Liver (tissue), 9 donors: Measurements from ENCODE around the gene TMEM108. TPM values are rescaled to one million over a fixed set of nuclear protein-coding genes. Genes with fewer than 3 reads are reported as not detected.

Experiments used
- DNase-seq: peaks from one replicate; pipeline ENCODE4 v3.0.0-alpha.2; 2017; ENCODE audit warnings: low spot score
- H3K27ac ChIP-seq, 2 donors: one replicate each; pipeline ENCODE4 v1.7.0; 2013; ENCODE audit warnings: inconsistent platforms in 2 of 2, low read length in 2 of 2, control low read depth in 1 of 2, low read depth in 1 of 2, mild to moderate bottlenecking in 1 of 2
- H3K27me3 ChIP-seq, 4 donors: one replicate each; pipeline versions ENCODE4 v1.6.1 to v1.7.0; 2013; ENCODE audit warnings: low read length in 3 of 4, inconsistent platforms in 1 of 4, mild to moderate bottlenecking in 1 of 4, moderate library complexity in 1 of 4; ENCODE audit not compliant: control insufficient read depth in 4 of 4, insufficient read depth in 4 of 4
- H3K36me3 ChIP-seq, 4 donors: one replicate each; pipeline versions ENCODE4 v1.6.1 to v1.7.0; 2013; ENCODE audit warnings: low read length in 3 of 4, mild to moderate bottlenecking in 3 of 4, low read depth in 1 of 4, moderate library complexity in 1 of 4; ENCODE audit not compliant: control insufficient read depth in 4 of 4, insufficient read depth in 3 of 4
- H3K4me1 ChIP-seq, 4 donors: one replicate each; pipeline versions ENCODE4 v1.6.1 to v1.7.0; 2013; ENCODE audit warnings: low read length in 3 of 4, mild to moderate bottlenecking in 3 of 4, moderate library complexity in 1 of 4; ENCODE audit not compliant: control insufficient read depth in 4 of 4, insufficient read depth in 4 of 4
- H3K4me3 ChIP-seq, 3 donors: one replicate each; pipeline versions ENCODE4 v1.6.1 to v1.7.0; 2013; ENCODE audit warnings: low read length in 3 of 3, control low read depth in 1 of 3, low read depth in 1 of 3, mild to moderate bottlenecking in 1 of 3
- H3K9ac ChIP-seq, 2 donors: one replicate each; pipeline ENCODE4 v1.7.0; 2013; ENCODE audit warnings: low read length in 2 of 2, mild to moderate bottlenecking in 2 of 2, moderate library complexity in 2 of 2, control low read depth in 1 of 2, low read depth in 1 of 2
- H3K9me3 ChIP-seq, 4 donors: one replicate each; pipeline versions ENCODE4 v1.6.1 to v1.7.0; 2013; ENCODE audit warnings: low read length in 3 of 4; ENCODE audit not compliant: control insufficient read depth in 4 of 4
- ATF3 ChIP-seq: IDR thresholded peaks from 2 replicates; pipeline ENCODE4 v1.6.1; 2016; ENCODE audit warnings: antibody characterized with exemption
- EGR1 ChIP-seq, 2 donors: IDR thresholded peaks; 2 replicates each; pipeline ENCODE4 v1.6.1; 2016 to 2018; ENCODE audit warnings: antibody characterized with exemption in 2 of 2, low read depth in 2 of 2
- FOXA1 ChIP-seq: IDR thresholded peaks from 2 replicates; pipeline ENCODE4 v1.6.1; 2016; ENCODE audit warnings: antibody characterized with exemption
- FOXA2 ChIP-seq: IDR thresholded peaks from 2 replicates; pipeline ENCODE4 v1.6.1; 2016; ENCODE audit warnings: antibody characterized with exemption
- HNF4A ChIP-seq, 2 donors: conservative IDR thresholded peaks; 2 replicates each; pipeline ENCODE4 v1.6.1; 2016; ENCODE audit warnings: antibody characterized with exemption in 2 of 2, mild to moderate bottlenecking in 2 of 2
- HNF4G ChIP-seq: IDR thresholded peaks from 2 replicates; pipeline ENCODE4 v1.6.1; 2016; ENCODE audit warnings: antibody characterized with exemption
- JUND ChIP-seq, 2 donors: IDR thresholded peaks; 2 replicates each; pipeline ENCODE4 v1.6.1; 2016; ENCODE audit warnings: antibody characterized with exemption in 2 of 2
- MAX ChIP-seq: IDR thresholded peaks from 2 replicates; pipeline ENCODE4 v1.6.1; 2016; ENCODE audit warnings: antibody characterized with exemption
- NR2F2 ChIP-seq: IDR thresholded peaks from 2 replicates; pipeline ENCODE4 v1.6.1; 2016; ENCODE audit warnings: antibody characterized with exemption
- RAD21 ChIP-seq, 2 donors: IDR thresholded peaks; 2 replicates each; pipeline ENCODE4 v1.6.1; 2016; ENCODE audit warnings: antibody characterized with exemption in 2 of 2, mild to moderate bottlenecking in 2 of 2
- RXRA ChIP-seq, 2 donors: IDR thresholded peaks; 2 replicates each; pipeline ENCODE4 v1.6.1; 2017 to 2018; ENCODE audit warnings: antibody characterized with exemption in 2 of 2, mild to moderate bottlenecking in 1 of 2
- TAF1 ChIP-seq: conservative IDR thresholded peaks from 2 replicates; pipeline ENCODE4 v1.6.1; 2016; ENCODE audit warnings: antibody characterized with exemption, mild to moderate bottlenecking
- YY1 ChIP-seq: IDR thresholded peaks from 2 replicates; pipeline ENCODE4 v1.6.1; 2016; ENCODE audit warnings: antibody characterized with exemption, mild to moderate bottlenecking
- ZBTB33 ChIP-seq: IDR thresholded peaks from 2 replicates; pipeline ENCODE4 v1.6.1; 2016; ENCODE audit warnings: antibody characterized with exemption
- WGBS: extraction: QIAGEN DNeasy Blood & Tissue Kit; methylation state at CpG from one replicate; pipeline ENCODE4 v1.1.7; 2013; 5-methylcytosine and 5-hydroxymethylcytosine counted together
- polyA plus RNA-seq, 2 donors: library from polyadenylated mRNA; stranded (reverse) in 1 of 2; unstranded in 1 of 2; fragments of 200-250 nt in 1 of 2; fragments of >200 nt in 1 of 2; fragmentation: Nextera tagmentation in 1 of 2; extraction: Ambion mirVana in 1 of 2; gene quantifications; one replicate each; pipeline versions ENCODE4 v1.2.1 to v1.2.3, GENCODE V29; 2013 to 2015
- total RNA-seq, 2 donors: library from RNA; depleted of rRNA; stranded (reverse); fragments of >200 nt; gene quantifications; one replicate each; pipeline ENCODE4 v1.2.3, GENCODE V29; 2014
- TF ChIP-seq, protein P1 (sequence below): fragments of 150-350 bp; IDR thresholded peaks from 2 replicates; pipeline ENCODE4 v1.5.1; 2017; ENCODE audit warnings: improper control_type of control experiment, low read depth, low read length; ENCODE audit not compliant: missing input control
- donor health status: healthy.
- donor health status: healthy.
- donor health status: healthy.
- donor health status: healthy.
- donor health status: healthy.

TMEM108 gene
- total and polyA plus RNA-seq, 4 donors = 0.05 to 0.10 TPM; not detected in 2

- TF ChIP-seq RAD21 (IDR thresholded peaks at IDR 0.05) = no peak
- no peak for TF ChIP-seq HNF4A (conservative IDR thresholded peaks at IDR 0.05)
- no peak for TF ChIP-seq FOXA2
- no peak for TF ChIP-seq HNF4G
- no peak for TF ChIP-seq YY1
- no peak for TF ChIP-seq TAF1
- no peak for TF ChIP-seq MAX
- TF ChIP-seq EGR1 (IDR thresholded peaks at IDR 0.05; ENCODE audit: low read depth in 2 of 2) = no peak
- no peak for TF ChIP-seq RXRA (IDR thresholded peaks at IDR 0.05)
- TF ChIP-seq, protein P1, sequence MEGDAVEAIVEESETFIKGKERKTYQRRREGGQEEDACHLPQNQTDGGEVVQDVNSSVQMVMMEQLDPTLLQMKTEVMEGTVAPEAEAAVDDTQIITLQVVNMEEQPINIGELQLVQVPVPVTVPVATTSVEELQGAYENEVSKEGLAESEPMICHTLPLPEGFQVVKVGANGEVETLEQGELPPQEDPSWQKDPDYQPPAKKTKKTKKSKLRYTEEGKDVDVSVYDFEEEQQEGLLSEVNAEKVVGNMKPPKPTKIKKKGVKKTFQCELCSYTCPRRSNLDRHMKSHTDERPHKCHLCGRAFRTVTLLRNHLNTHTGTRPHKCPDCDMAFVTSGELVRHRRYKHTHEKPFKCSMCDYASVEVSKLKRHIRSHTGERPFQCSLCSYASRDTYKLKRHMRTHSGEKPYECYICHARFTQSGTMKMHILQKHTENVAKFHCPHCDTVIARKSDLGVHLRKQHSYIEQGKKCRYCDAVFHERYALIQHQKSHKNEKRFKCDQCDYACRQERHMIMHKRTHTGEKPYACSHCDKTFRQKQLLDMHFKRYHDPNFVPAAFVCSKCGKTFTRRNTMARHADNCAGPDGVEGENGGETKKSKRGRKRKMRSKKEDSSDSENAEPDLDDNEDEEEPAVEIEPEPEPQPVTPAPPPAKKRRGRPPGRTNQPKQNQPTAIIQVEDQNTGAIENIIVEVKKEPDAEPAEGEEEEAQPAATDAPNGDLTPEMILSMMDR = no peak
- no peak for TF ChIP-seq JUND (IDR thresholded peaks at IDR 0.05)
- TF ChIP-seq ZBTB33 = no peak
- TF ChIP-seq NR2F2 = no peak
- no peaks in the 10 kb centered on the region for H3K27me3 ChIP-seq
- H3K9me3 ChIP-seq = peaks cover 3 to 5% (median 4%) of the 10 kb centered on the region in 4 donors
- H3K27ac ChIP-seq = no peak overlapping the region
- no peaks in the 10 kb centered on the region for H3K36me3 ChIP-seq
- no peak for DNase-seq
- WGBS = 83% methylated on average over 1 of the region's 1 CpG
- H3K9ac ChIP-seq = no peak overlapping the region
- no peak overlapping the region for H3K4me3 ChIP-seq
- H3K4me1 ChIP-seq = no peaks in the 10 kb centered on the region
Observed at GRCh38 chr3:133197619-133198018, 159.4 kb downstream of the TMEM108 start.

DNA sequence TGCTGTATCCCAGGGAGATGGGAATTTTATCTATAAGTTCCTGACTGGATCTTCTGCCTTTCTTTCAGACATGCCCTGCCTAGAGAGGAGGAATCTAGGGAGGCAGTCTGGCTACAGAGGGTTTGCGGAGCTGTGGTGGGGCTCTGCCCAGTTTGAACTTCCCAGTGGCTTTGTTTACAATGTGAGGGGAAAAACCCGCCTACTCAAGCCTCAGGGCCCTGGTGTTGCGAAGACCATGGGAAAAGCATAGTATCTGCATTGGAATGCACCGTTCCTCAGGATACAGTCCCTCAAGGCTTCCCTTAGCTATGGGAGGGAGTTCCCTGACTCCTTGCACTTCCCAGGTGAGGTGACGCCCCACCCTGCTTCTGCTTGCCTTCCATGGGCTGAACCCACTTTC is 168.7 kb downstream of the TMEM108 start:
- 61% methylated on average over 5 of the region's 5 CpGs for WGBS
- Histone ChIP-seq H3K4me3 (no peak overlapping the region), H3K4me1 (no peaks in the 10 kb centered on the region), H3K36me3 (no peaks in the 10 kb centered on the region), H3K9ac (no peak overlapping the region), H3K27me3 (no peaks in the 10 kb centered on the region), H3K27ac (no peak overlapping the region), H3K9me3 (no peaks in the 10 kb centered on the region)
- TF ChIP-seq HNF4G = no peak
- no peak for TF ChIP-seq MAX
- TF ChIP-seq ATF3 = no peak
- no peak for TF ChIP-seq NR2F2
- DNase-seq = no peak

DNA sequence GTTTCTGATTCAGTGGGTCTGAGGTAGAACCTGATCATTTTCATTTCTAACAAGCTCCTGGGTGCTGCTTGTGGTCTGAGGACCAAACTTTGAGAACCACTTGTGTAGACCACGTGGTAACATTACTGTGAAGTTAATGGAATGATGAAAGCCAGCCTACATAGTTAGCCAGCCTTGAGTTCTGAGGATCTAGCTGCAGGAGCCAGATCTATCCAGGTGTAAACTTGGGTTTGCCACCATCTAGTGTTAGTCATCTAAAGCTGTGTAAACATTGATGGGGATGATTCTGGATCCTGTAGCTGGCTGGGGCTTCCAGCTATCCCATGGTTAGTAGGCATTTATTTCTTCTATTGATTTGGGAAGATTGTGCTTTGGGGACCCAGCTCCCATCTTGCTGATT is 170.0 kb downstream of the TMEM108 start:
- Histone ChIP-seq H3K4me1 (no peaks in the 10 kb centered on the region), H3K9ac (no peak overlapping the region), H3K27ac (no peak overlapping the region), H3K36me3 (no peaks in the 10 kb centered on the region), H3K9me3 (no peaks in the 10 kb centered on the region), H3K27me3 (no peaks in the 10 kb centered on the region), H3K4me3 (no peak overlapping the region)
- DNase-seq = no peak
- WGBS = 80% methylated on average over 1 of the region's 1 CpG
- TF ChIP-seq ZBTB33 = no peak
- TF ChIP-seq MAX = no peak
- TF ChIP-seq, protein P1 = peak; percentile 7
- TF ChIP-seq HNF4G = no peak
- peak; percentile 43 to 73 for TF ChIP-seq RAD21 (IDR thresholded peaks at IDR 0.05)
- peak; percentile 56 for TF ChIP-seq FOXA2
- TF ChIP-seq FOXA1 = no peak
